HCT116 (cell line): ENCODE results near the gene PSAP. TPM values are rescaled to one million over a fixed set of nuclear protein-coding genes. Genes with fewer than 3 reads are reported as not detected.

ENCODE experiments used
- ATAC-seq: fragments of 200-7000 bp; cut with Tn5 transposase; 2 replicates; pipeline ENCODE4 v1.9.1; 2020; ENCODE audit warnings: mild to moderate bottlenecking, moderate library complexity
- BruUV-seq: library from RNA; stranded (reverse); fragments of 400-500 nt; replicated peaks from 2 replicates; lab custom pipeline; 2021; lab: Mats Ljungman, UMichigan
- CTCF ChIA-PET: fragments of 300-600 bp; sonication (Branson Sonifier 250); formaldehyde crosslinking; loops from one replicate; lab custom pipeline; 2021; ENCODE audit warnings: antibody characterized with exemption; lab: Charles Lee
- POLR2A ChIA-PET: fragments of 300-600, 350-600 bp; sonication (Branson Sonifier 250); formaldehyde crosslinking; loops from one replicate; lab custom pipeline; 2021; ENCODE audit warnings: antibody characterized with exemption; lab: Charles Lee
- RAD21 ChIA-PET, 2 experiments: fragments of 300-600 bp; sonication (Branson Sonifier 250); formaldehyde crosslinking; loops; one replicate each; lab custom pipeline; 2023; ENCODE audit warnings: low total read pairs in 2 of 2; ENCODE audit not compliant: uncharacterized antibody in 2 of 2, unreplicated experiment in 2 of 2, low non-redundant PET in 1 of 2; lab: Charles Lee
- DNase-seq: peaks from one replicate; pipeline ENCODE4 v3.0.0-alpha.2; 2010; ENCODE audit warnings: low read depth, low spot score
- H2AFZ ChIP-seq: fragments of 200-600 bp; shearing (Covaris generic), sonication (generic); 2 replicates; pipeline ENCODE4 v1.6.1; 2017; ENCODE audit warnings: low read depth, mixed run types, mixed read lengths, antibody characterized with exemption, low read length; ENCODE audit not compliant: poor library complexity, severe bottlenecking
- H3K27ac ChIP-seq: 2 replicates; pipeline ENCODE4 v1.5.1; 2012; ENCODE audit warnings: low read depth, low read length
- H3K27me3 ChIP-seq: fragments of 200-600 bp; sonication (generic); 2 replicates; pipeline ENCODE4 v1.6.1; 2016; ENCODE audit warnings: mixed run types, low read length, mixed read lengths; ENCODE audit not compliant: insufficient read depth
- H3K36me3 ChIP-seq, 2 experiments: fragments of 200-500 bp in 1 of 2; fragments of 200-600 bp in 1 of 2; sonication (Bioruptor generic) in 1 of 2; sonication (generic) in 1 of 2; 2 replicates each; pipeline versions ENCODE4 v1.5.1 to v1.6.1; 2014 to 2016; ENCODE audit warnings: low read length in 2 of 2, inconsistent platforms in 1 of 2, mixed read lengths in 1 of 2, mixed run types in 1 of 2; ENCODE audit not compliant: insufficient read depth in 2 of 2, control insufficient read depth in 1 of 2
- H3K4me1 ChIP-seq, 2 experiments: fragments of 200-600 bp in 1 of 2; sonication (generic) in 1 of 2; 2 replicates each; pipeline versions ENCODE4 v1.5.1 to v1.6.1; 2012 to 2017; ENCODE audit warnings: low read length in 2 of 2, inconsistent platforms in 1 of 2, mild to moderate bottlenecking in 1 of 2, mixed read lengths in 1 of 2, mixed run types in 1 of 2, moderate library complexity in 1 of 2; ENCODE audit not compliant: insufficient read depth in 2 of 2, control insufficient read depth in 1 of 2
- H3K4me2 ChIP-seq: fragments of 200-600 bp; sonication (generic); 2 replicates; pipeline ENCODE4 v1.6.1; 2017; ENCODE audit warnings: mixed run types, low read length, mixed read lengths
- H3K4me3 ChIP-seq, 2 experiments: fragments of 200-600 bp in 1 of 2; sonication (generic) in 1 of 2; replicated peaks in 1 of 2; 2 replicates each; pipeline ENCODE4 v1.5.1; 2011 to 2016; ENCODE audit warnings: low read length in 2 of 2, control low read depth in 1 of 2, low read depth in 1 of 2, mild to moderate bottlenecking in 1 of 2, mixed read lengths in 1 of 2, mixed run types in 1 of 2
- H3K79me2 ChIP-seq: fragments of 200-600 bp; sonication (generic); 2 replicates; pipeline ENCODE4 v1.6.1; 2017; ENCODE audit warnings: mild to moderate bottlenecking, mixed run types, low read length, moderate library complexity, mixed read lengths; ENCODE audit not compliant: insufficient read depth
- H3K9ac ChIP-seq: fragments of 200-600 bp; sonication (generic); 2 replicates; pipeline ENCODE4 v1.6.1; 2016; ENCODE audit warnings: low read length, mixed read lengths
- H3K9me2 ChIP-seq: fragments of 200-600 bp; sonication (generic), shearing (Covaris generic); 2 replicates; pipeline ENCODE4 v1.6.1; 2017; ENCODE audit warnings: mixed run types, mild to moderate bottlenecking, moderate library complexity; ENCODE audit not compliant: insufficient read depth
- H3K9me3 ChIP-seq, 2 experiments: fragments of 200-500 bp in 1 of 2; fragments of 200-600 bp in 1 of 2; sonication (Bioruptor generic) in 1 of 2; sonication (generic) in 1 of 2; 2 replicates each; pipeline ENCODE4 v1.6.1; 2014 to 2017; ENCODE audit warnings: low read length in 2 of 2, mixed read lengths in 2 of 2, inconsistent platforms in 1 of 2, low read depth in 1 of 2, mild to moderate bottlenecking in 1 of 2, mixed run types in 1 of 2, moderate library complexity in 1 of 2; ENCODE audit not compliant: control insufficient read depth in 1 of 2, insufficient read depth in 1 of 2
- H4K20me1 ChIP-seq: fragments of 200-600 bp; sonication (generic), shearing (Covaris generic); 2 replicates; pipeline ENCODE4 v1.6.1; 2017; ENCODE audit warnings: mixed run types, mild to moderate bottlenecking, moderate library complexity; ENCODE audit not compliant: insufficient read depth
- EGR1 ChIP-seq: IDR thresholded peaks from 2 replicates; pipeline ENCODE4 v1.6.1; 2012; ENCODE audit warnings: low read depth
- REST ChIP-seq: IDR thresholded peaks from 2 replicates; pipeline ENCODE4 v1.6.1; 2012; ENCODE audit warnings: low read depth
- ZFX ChIP-seq: fragments of 450-650 bp; IDR thresholded peaks from 2 replicates; pipeline ENCODE4 v1.6.1; 2017
- intact Hi-C: fragments of 100-400 bp; cut with micrococcal nuclease; formaldehyde crosslinking; loops from 2 replicates; pipeline ENCODE4 v1.10.0; 2022
- total RNA-seq: library from RNA; stranded (reverse); gene quantifications from one replicate; pipeline ENCODE4 v1.2.1, GENCODE V29; 2021; ENCODE audit not compliant: unreplicated experiment

Gene PSAP
- total RNA-seq, 1 experiment from 2014 or later, result 444 TPM

- TF ChIP-seq REST (no peak), ZFX (no peak)
Measured at GRCh38 chr10:71836596-71836974, 14.5 kb downstream of the PSAP start (continued).

- Histone ChIP-seq H3K9me3 (no peaks in the 10 kb centered on the region), H3K9ac (no peak overlapping the region), H3K4me2 (no peak overlapping the region), H3K4me1 (peaks cover 18 to 44% of the 10 kb centered on the region in 2 experiments), H3K79me2 (peaks cover 82% of the 10 kb centered on the region)
- no TSS peak for BruUV-seq
- POLR2A ChIA-PET, result interaction anchor here (5.3 kb wide), 1 partner anchor 14 kb away, joined by 39 read pairs; the partner anchor contains the start of gene PSAP
- TF ChIP-seq EGR1, result no peak
- TF ChIP-seq, all 23 proteins: peak for 0
- Histone ChIP-seq H3K9me2 (no peaks in the 10 kb centered on the region), H3K36me3 (peaks cover under 1 to 6% of the 10 kb centered on the region in 2 experiments; a peak in 3 of 4 replicates), H4K20me1 (peaks cover 8% of the 10 kb centered on the region; the same call in 1 of the 2 replicates), H3K27ac (no peak overlapping the region), H2AFZ (no peak overlapping the region), H3K27me3 (no peaks in the 10 kb centered on the region), H3K4me3 (no peak overlapping the region)
- no peak for DNase-seq
- ChIA-PET RAD21 (no interaction called here), CTCF (interaction anchor here (0.7 to 6.0 kb wide), 2 partner anchors 24 to 61 kb away, joined by 3 to 45 read pairs; no protein-coding TSS in a partner anchor)
- intact Hi-C loops, result no loop called here
- ATAC-seq, result no peak
Measured at GRCh38 chr10:71835671-71836595, 15.1 kb downstream of the PSAP start.
